ENCODE measurements around the gene PRXL2C.

PRXL2C gene

GRCh38 chr9:96609732-96610131, 45.4 kb downstream of the PRXL2C start:
- no peak for DNase-seq

- no peak for DNase-seq
Observed at GRCh38 chr9:96607971-96608370, 47.1 kb downstream of the PRXL2C start.

DNA sequence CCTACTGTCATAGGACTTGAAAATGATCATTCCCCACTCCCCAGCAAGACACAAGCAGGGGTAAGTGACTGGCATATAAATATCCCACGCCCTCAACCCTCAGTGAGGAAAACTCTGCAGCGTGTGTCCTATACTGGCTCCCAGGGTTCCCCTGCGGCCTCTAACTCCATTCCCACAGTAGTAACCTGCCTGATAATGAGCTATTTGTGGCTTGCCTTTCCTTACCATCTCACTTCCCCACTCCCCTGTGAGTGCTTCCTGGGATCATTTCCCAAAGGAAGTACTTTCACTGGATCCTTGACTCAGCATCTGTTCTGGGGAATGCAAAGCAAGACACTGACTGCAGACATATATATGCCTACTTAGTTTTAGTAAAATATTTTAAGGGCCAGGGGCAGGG, 49.8 kb downstream of the PRXL2C start:
- no peak for DNase-seq

DNA sequence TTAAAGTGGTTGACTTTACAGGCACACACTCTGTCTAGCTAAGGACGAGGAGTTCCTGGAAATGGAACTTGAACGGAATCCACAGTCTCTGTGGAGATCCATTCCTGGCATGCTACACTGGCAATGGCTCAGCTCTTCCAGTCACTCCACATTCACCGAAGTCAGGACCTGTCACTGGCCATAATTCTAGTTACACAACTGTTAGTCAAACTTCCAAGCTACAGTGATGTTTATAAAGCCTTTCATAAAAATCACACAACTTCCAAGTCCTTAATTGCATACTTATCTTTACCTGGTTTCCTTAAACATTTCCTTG, 51.2 kb downstream of the PRXL2C start:
- no peak for DNase-seq

DNA sequence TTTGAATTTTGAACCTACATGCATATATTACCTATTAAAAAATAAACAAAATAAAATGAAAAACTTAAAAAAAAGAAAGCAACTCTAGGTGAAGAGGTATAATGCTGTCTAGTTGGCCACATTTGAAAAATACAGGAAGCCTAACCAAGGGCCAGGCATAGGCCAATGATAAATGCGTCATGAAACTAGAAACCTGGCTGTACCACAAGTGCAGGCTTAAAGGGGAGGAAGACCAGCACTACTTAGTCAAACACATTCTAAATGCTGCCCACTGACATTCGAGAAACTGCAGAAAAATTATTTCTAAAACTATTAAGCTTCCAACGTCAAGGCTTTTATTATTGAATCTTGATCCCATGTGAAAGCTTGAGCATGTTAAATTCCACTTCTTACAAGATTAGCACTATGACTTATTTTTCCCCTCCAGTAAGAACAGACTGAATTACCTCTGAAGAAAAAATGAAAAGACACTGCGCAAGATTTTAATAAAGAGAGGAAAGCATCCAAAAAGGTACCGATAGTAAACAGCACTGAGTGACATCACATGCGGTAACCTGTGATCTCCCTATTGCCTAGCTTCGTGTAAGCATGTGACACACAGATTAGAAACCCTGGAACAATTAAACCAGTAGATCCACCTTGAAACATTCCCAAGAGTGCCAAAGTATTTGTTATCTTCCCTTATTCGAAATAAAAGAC, 51.7 kb downstream of the PRXL2C start:
- DNase-seq = no peak

GRCh38 chr9:96599298-96599697, 55.8 kb downstream of the PRXL2C start:
- peak; percentile 16 for DNase-seq

- DNase-seq = no peak
Observed at GRCh38 chr9:96596601-96597111, 58.5 kb downstream of the PRXL2C start.

All from EL (cell line).